Bronchial epithelial cell (primary cell): ENCODE measurements around the gene XCR1. TPM values are rescaled to one million over a fixed set of nuclear protein-coding genes. Genes with fewer than 3 reads are reported as not detected.
A peak's percentile ranks its signal among the peaks of the same experiment; 100 is the strongest.

Source experiments
- DNase-seq: peaks from one replicate; pipeline ENCODE4 v3.0.0-alpha.2; 2010; ENCODE audit warnings: low read depth
- FAIRE-seq: peaks from 2 replicates; lab custom pipeline; 2011; peaks lifted over from hg19 to GRCh38; lab: Jason Lieb, UNC
- H3K27me3 ChIP-seq: 2 replicates; pipeline ENCODE4 v1.5.1; 2011; ENCODE audit warnings: low read length; ENCODE audit not compliant: control insufficient read depth, insufficient read depth
- H3K36me3 ChIP-seq: 2 replicates; pipeline ENCODE4 v1.5.1; 2011; ENCODE audit warnings: low read length; ENCODE audit not compliant: control insufficient read depth, insufficient read depth
- H3K4me3 ChIP-seq: 2 replicates; pipeline ENCODE4 v1.5.1; 2011; ENCODE audit warnings: mild to moderate bottlenecking, low read depth, low read length, control low read depth
- CTCF ChIP-seq: IDR thresholded peaks from 2 replicates; pipeline ENCODE4 v1.5.1; 2011; ENCODE audit warnings: mild to moderate bottlenecking, moderate library complexity, low read length, control low read depth, inconsistent platforms; ENCODE audit not compliant: insufficient read depth, severe bottlenecking
- total RNA-seq: library from RNA; depleted of rRNA; stranded (reverse); fragments of >200 nt; gene quantifications from 2 replicates; pipeline ENCODE4 v1.2.1, GENCODE V29; 2014

XCR1 gene
- total RNA-seq, 1 donor from 2014 or later = under 0.01 TPM

GRCh38 chr3:45968706-45969105 is 58.6 kb downstream of the XCR1 start:
- peaks cover 31% of the 10 kb centered on the region for H3K36me3 ChIP-seq
- H3K27me3 ChIP-seq = no peaks in the 10 kb centered on the region
- FAIRE-seq = no peak
- no peak for TF ChIP-seq CTCF
- peak; percentile 38 for DNase-seq
- no peak overlapping the region for H3K4me3 ChIP-seq

- DNase-seq (no peak), FAIRE-seq (no peak)
- no peak overlapping the region for H3K4me3 ChIP-seq
- peaks cover 33% of the 10 kb centered on the region for H3K36me3 ChIP-seq
- H3K27me3 ChIP-seq = no peaks in the 10 kb centered on the region
- TF ChIP-seq CTCF = no peak
Measured at GRCh38 chr3:45968149-45968548, 59.1 kb downstream of the XCR1 start.

GRCh38 chr3:45967724-45968123 is 59.6 kb downstream of the XCR1 start:
- Histone ChIP-seq H3K36me3 (peaks cover 37% of the 10 kb centered on the region), H3K4me3 (no peak overlapping the region), H3K27me3 (no peaks in the 10 kb centered on the region)
- FAIRE-seq = no peak
- no peak for TF ChIP-seq CTCF
- no peak for DNase-seq

Other genes starting within 250 kb of the XCR1 start
- gene SLC6A20, start 230.9 kb downstream of the XCR1 start, total RNA-seq = 0.13 TPM in 1 of 2 replicates, not detected in the other
- gene LZTFL1, start 185.4 kb downstream of the XCR1 start, total RNA-seq = 6.0 and 7.1 TPM in 2 replicates
- gene CCR9, start 140.9 kb downstream of the XCR1 start, total RNA-seq = not detected in 2 replicates
- gene CXCR6, start 84.0 kb downstream of the XCR1 start, total RNA-seq = not detected in 2 replicates
- gene FYCO1, start 31.7 kb downstream of the XCR1 start, total RNA-seq = 7.9 and 18.1 TPM in 2 replicates
- not detected in 2 replicates for gene CCR1, start 180.8 kb upstream of the XCR1 start, total RNA-seq
- gene CCR3, start 215.0 kb upstream of the XCR1 start, total RNA-seq = under 0.01 TPM in 1 of 2 replicates, not detected in the other